ENCODE data around the gene INPPL1. TPM values are rescaled to one million over a fixed set of nuclear protein-coding genes. Genes with fewer than 3 reads are reported as not detected.
"Not testable (repeated sequence)": the region's sequence is repeated elsewhere in the genome, so short reads cannot be mapped to it uniquely, and the experiment has no call there.

The INPPL1 gene
- total RNA-seq, 1 experiment from 2014 or later, result 203 TPM

- no peaks in the 10 kb centered on the region for H3K36me3 Mint-ChIP-seq (ENCODE audit: insufficient read depth, unreplicated experiment)
- no peaks in the 10 kb centered on the region for H3K27me3 Mint-ChIP-seq (ENCODE audit: unreplicated experiment)
- BruUV-seq (replicated peaks), result no TSS peak
- no peak overlapping the region for H3K4me3 Mint-ChIP-seq (ENCODE audit: low read depth, unreplicated experiment)
- DNase-seq, result no peak
- intact Hi-C loops (cut with micrococcal nuclease; ENCODE audit: unreplicated experiment), result no loop called here
- no peak for TF ChIP-seq CTCF (IDR thresholded peaks at IDR 0.05; ENCODE audit: unreplicated experiment)
- no peak overlapping the region for H3K27ac Mint-ChIP-seq (ENCODE audit: unreplicated experiment)
- no peaks in the 10 kb centered on the region for H3K9me3 Mint-ChIP-seq (ENCODE audit: low read depth, unreplicated experiment)
- CTCF ChIA-PET, result interaction anchor here (0.8 kb wide), 1 partner anchor 21 kb away, joined by 3 read pairs; no protein-coding TSS in a partner anchor
- peaks cover 9% of the 10 kb centered on the region for H3K4me1 Mint-ChIP-seq (ENCODE audit: low read depth, unreplicated experiment)
Measured at GRCh38 chr11:72190631-72191071, 33.9 kb upstream of the INPPL1 start.

- intact Hi-C loops (cut with micrococcal nuclease; ENCODE audit: unreplicated experiment), result no loop called here
- no peaks in the 10 kb centered on the region for H3K9me3 Mint-ChIP-seq (ENCODE audit: low read depth, unreplicated experiment)
- TF ChIP-seq CTCF (IDR thresholded peaks at IDR 0.05; ENCODE audit: unreplicated experiment), result no peak
- no peak within 1 kb of the TSS for H3K27ac Mint-ChIP-seq (ENCODE audit: unreplicated experiment)
- H3K36me3 Mint-ChIP-seq (ENCODE audit: insufficient read depth, unreplicated experiment), result no peaks in the 10 kb centered on the region
- CTCF ChIA-PET, result interaction anchor here (0.9 to 1.1 kb wide), 2 partner anchors 48 to 167 kb away, joined by 4 read pairs; no protein-coding TSS in a partner anchor
- DNase-seq, result peak; percentile 48
- H3K4me3 Mint-ChIP-seq (ENCODE audit: low read depth, unreplicated experiment), result no peak within 1 kb of the TSS
- no TSS peak for BruUV-seq (replicated peaks)
- no peaks in the 10 kb centered on the region for H3K27me3 Mint-ChIP-seq (ENCODE audit: unreplicated experiment)
- H3K4me1 Mint-ChIP-seq (ENCODE audit: low read depth, unreplicated experiment), result peaks cover 9% of the 10 kb centered on the region
Measured at GRCh38 chr11:72191961-72192381, 32.6 kb upstream of the INPPL1 start, which contains the start of gene FOLR1. TSS of gene FOLR1 (plus strand) at chr11:72192140. CDS start at chr11:72192174, 34 bp downstream.

- CTCF ChIA-PET, result no interaction called here
- no peak for DNase-seq
- Mint-ChIP-seq H3K4me1 (ENCODE audit: low read depth, unreplicated experiment) (peaks cover 9% of the 10 kb centered on the region), H3K36me3 (ENCODE audit: insufficient read depth, unreplicated experiment) (no peaks in the 10 kb centered on the region), H3K27ac (ENCODE audit: unreplicated experiment) (no peak overlapping the region), H3K9me3 (ENCODE audit: low read depth, unreplicated experiment) (no peaks in the 10 kb centered on the region), H3K4me3 (ENCODE audit: low read depth, unreplicated experiment) (no peak overlapping the region), H3K27me3 (ENCODE audit: unreplicated experiment) (no peaks in the 10 kb centered on the region)
- intact Hi-C loops (cut with micrococcal nuclease; ENCODE audit: unreplicated experiment), result no loop called here
- TF ChIP-seq CTCF (IDR thresholded peaks at IDR 0.05; ENCODE audit: unreplicated experiment), result no peak
- BruUV-seq (replicated peaks), result no TSS peak
Measured at GRCh38 chr11:72195518-72196270, 28.9 kb upstream of the INPPL1 start.

- H3K27ac Mint-ChIP-seq (ENCODE audit: unreplicated experiment); H3K4me1 Mint-ChIP-seq (ENCODE audit: low read depth, unreplicated experiment); intact Hi-C loops (cut with micrococcal nuclease; ENCODE audit: unreplicated experiment); BruUV-seq (replicated peaks); H3K27me3 Mint-ChIP-seq (ENCODE audit: unreplicated experiment); CTCF ChIA-PET; H3K9me3 Mint-ChIP-seq (ENCODE audit: low read depth, unreplicated experiment); H3K4me3 Mint-ChIP-seq (ENCODE audit: low read depth, unreplicated experiment); DNase-seq; H3K36me3 Mint-ChIP-seq (ENCODE audit: insufficient read depth, unreplicated experiment): not testable (repeated sequence)
Measured at GRCh38 chr11:72201445-72201844, 23.1 kb upstream of the INPPL1 start.

- no peaks in the 10 kb centered on the region for H3K27me3 Mint-ChIP-seq (ENCODE audit: unreplicated experiment)
- no peaks in the 10 kb centered on the region for H3K9me3 Mint-ChIP-seq (ENCODE audit: low read depth, unreplicated experiment)
- intact Hi-C loops (cut with micrococcal nuclease; ENCODE audit: unreplicated experiment), result no loop called here
- no peaks in the 10 kb centered on the region for H3K4me1 Mint-ChIP-seq (ENCODE audit: low read depth, unreplicated experiment)
- CTCF ChIA-PET, result no interaction called here
- no peak overlapping the region for H3K27ac Mint-ChIP-seq (ENCODE audit: unreplicated experiment)
- no peaks in the 10 kb centered on the region for H3K36me3 Mint-ChIP-seq (ENCODE audit: insufficient read depth, unreplicated experiment)
- no TSS peak for BruUV-seq (replicated peaks)
- DNase-seq, result no peak
- TF ChIP-seq CTCF (IDR thresholded peaks at IDR 0.05; ENCODE audit: unreplicated experiment), result no peak
- H3K4me3 Mint-ChIP-seq (ENCODE audit: low read depth, unreplicated experiment), result no peak overlapping the region
Measured at GRCh38 chr11:72202571-72202970, 22.0 kb upstream of the INPPL1 start.
